ENCODE measurements around the gene CAND2. TPM values are rescaled to one million over a fixed set of nuclear protein-coding genes. Genes with fewer than 3 reads are reported as not detected.
"Not testable (repeated sequence)": the region's sequence is repeated elsewhere in the genome, so short reads cannot be mapped to it uniquely, and the experiment has no call there.

CAND2 gene
- total RNA-seq, 4 donors from 2014 or later = 10.8 to 26.8 (median 19.6) TPM

- H3K27me3 ChIP-seq = no peaks in the 10 kb centered on the region
- H3K36me3 ChIP-seq = no peaks in the 10 kb centered on the region
- H3K27ac ChIP-seq (replicated peaks in 1 of 4) = no peak overlapping the region
- intact Hi-C loops (cut with DNase I) = no loop called here
- no peak for DNase-seq (ENCODE audit: extremely low spot score)
- no peak overlapping the region for H3K4me3 ChIP-seq
- 87% methylated on average over 5 of the region's 5 CpGs for WGBS
- H3K4me1 ChIP-seq = peaks cover 0 to 3% (median 0%) of the 10 kb centered on the region in 4 donors
- no peaks in the 10 kb centered on the region for H3K9me3 ChIP-seq
- no peak for TF ChIP-seq EP300 (IDR thresholded peaks at IDR 0.05)
- TF ChIP-seq POLR2AphosphoS5 (IDR thresholded peaks at IDR 0.05) = no peak
- no peak for TF ChIP-seq CTCF (IDR thresholded peaks at IDR 0.05)
- no peak for TF ChIP-seq POLR2A (IDR thresholded peaks at IDR 0.05; ENCODE audit: low read depth)
Measured at GRCh38 chr3:12772462-12772861, 24.0 kb upstream of the CAND2 start.

GRCh38 chr3:12773030-12773709 is 23.3 kb upstream of the CAND2 start:
- TF ChIP-seq EP300 (IDR thresholded peaks at IDR 0.05) (no peak), POLR2A (IDR thresholded peaks at IDR 0.05; ENCODE audit: low read depth) (no peak), POLR2AphosphoS5 (IDR thresholded peaks at IDR 0.05) (no peak), CTCF (IDR thresholded peaks at IDR 0.05) (no peak)
- H3K27ac ChIP-seq (replicated peaks in 1 of 4) = no peak overlapping the region
- H3K4me1 ChIP-seq = peaks cover 0 to 3% (median 0%) of the 10 kb centered on the region in 4 donors
- no peak overlapping the region for H3K4me3 ChIP-seq
- no peaks in the 10 kb centered on the region for H3K27me3 ChIP-seq
- intact Hi-C loops (cut with DNase I) = no loop called here
- H3K36me3 ChIP-seq = no peaks in the 10 kb centered on the region
- no peak for DNase-seq (ENCODE audit: extremely low spot score)
- 81% methylated on average over 2 of the region's 2 CpGs for WGBS
- no peaks in the 10 kb centered on the region for H3K9me3 ChIP-seq

- Histone ChIP-seq H3K4me3 (no peak overlapping the region), H3K4me1 (peaks cover 0 to 3% (median 0%) of the 10 kb centered on the region in 4 donors), H3K36me3 (no peaks in the 10 kb centered on the region), H3K9me3 (no peaks in the 10 kb centered on the region), H3K27ac (replicated peaks in 1 of 4) (no peak overlapping the region), H3K27me3 (no peaks in the 10 kb centered on the region)
- DNase-seq (ENCODE audit: extremely low spot score) = no peak
- intact Hi-C loops (cut with DNase I) = no loop called here
- WGBS = 100% methylated on average over 1 of the region's 1 CpG
- TF ChIP-seq POLR2A (IDR thresholded peaks at IDR 0.05; ENCODE audit: low read depth) = no peak
- TF ChIP-seq CTCF (IDR thresholded peaks at IDR 0.05) = no peak
- no peak for TF ChIP-seq EP300 (IDR thresholded peaks at IDR 0.05)
- TF ChIP-seq POLR2AphosphoS5 (IDR thresholded peaks at IDR 0.05) = no peak
Measured at GRCh38 chr3:12773710-12774086, 22.8 kb upstream of the CAND2 start.

- WGBS = 57% methylated on average over 4 of the region's 4 CpGs
- Histone ChIP-seq H3K4me1 (peaks cover 0 to 3% (median 0%) of the 10 kb centered on the region in 4 donors), H3K4me3 (no peak overlapping the region), H3K36me3 (no peaks in the 10 kb centered on the region), H3K27me3 (no peaks in the 10 kb centered on the region), H3K27ac (replicated peaks in 1 of 4) (no peak overlapping the region), H3K9me3 (no peaks in the 10 kb centered on the region)
- intact Hi-C loops (cut with DNase I) = no loop called here
- DNase-seq (ENCODE audit: extremely low spot score) = no peak
- TF ChIP-seq POLR2A (IDR thresholded peaks at IDR 0.05; ENCODE audit: low read depth) (no peak), CTCF (IDR thresholded peaks at IDR 0.05) (no peak), EP300 (IDR thresholded peaks at IDR 0.05) (no peak), POLR2AphosphoS5 (IDR thresholded peaks at IDR 0.05) (no peak)
Measured at GRCh38 chr3:12774619-12775018, 21.9 kb upstream of the CAND2 start.

- peaks cover 0 to 3% (median 0%) of the 10 kb centered on the region in 4 donors for H3K4me1 ChIP-seq
- no peak overlapping the region for H3K27ac ChIP-seq (replicated peaks in 1 of 4)
- intact Hi-C loops (cut with DNase I) = no loop called here
- no peaks in the 10 kb centered on the region for H3K36me3 ChIP-seq
- no peak overlapping the region for H3K4me3 ChIP-seq
- TF ChIP-seq POLR2AphosphoS5 (IDR thresholded peaks at IDR 0.05) (no peak), POLR2A (IDR thresholded peaks at IDR 0.05; ENCODE audit: low read depth) (no peak), CTCF (IDR thresholded peaks at IDR 0.05) (no peak), EP300 (IDR thresholded peaks at IDR 0.05) (no peak)
- no peaks in the 10 kb centered on the region for H3K9me3 ChIP-seq
- no peak for DNase-seq (ENCODE audit: extremely low spot score)
- 57% methylated on average over 1 of the region's 1 CpG for WGBS
- no peaks in the 10 kb centered on the region for H3K27me3 ChIP-seq
Measured at GRCh38 chr3:12775226-12775625, 21.3 kb upstream of the CAND2 start.

- 77% methylated on average over 6 of the region's 6 CpGs for WGBS
- H3K9me3 ChIP-seq; DNase-seq (ENCODE audit: extremely low spot score); H3K36me3 ChIP-seq; H3K4me1 ChIP-seq; H3K27ac ChIP-seq (replicated peaks in 1 of 4); H3K27me3 ChIP-seq; intact Hi-C loops (cut with DNase I); H3K4me3 ChIP-seq: not testable (repeated sequence)
Measured at GRCh38 chr3:12775970-12776369, 20.5 kb upstream of the CAND2 start.
